HG03575 (cell line): ENCODE data around the gene ETV2.

Experiments
- ATAC-seq: cut with Tn5 transposase; IDR thresholded peaks from one replicate; pipeline ENCODE4 v1.9.1; 2021; ENCODE audit not compliant: unreplicated experiment, insufficient number of reproducible peaks, low FRiP score; ENCODE audit errors: extremely low read depth

The ETV2 gene

DNA sequence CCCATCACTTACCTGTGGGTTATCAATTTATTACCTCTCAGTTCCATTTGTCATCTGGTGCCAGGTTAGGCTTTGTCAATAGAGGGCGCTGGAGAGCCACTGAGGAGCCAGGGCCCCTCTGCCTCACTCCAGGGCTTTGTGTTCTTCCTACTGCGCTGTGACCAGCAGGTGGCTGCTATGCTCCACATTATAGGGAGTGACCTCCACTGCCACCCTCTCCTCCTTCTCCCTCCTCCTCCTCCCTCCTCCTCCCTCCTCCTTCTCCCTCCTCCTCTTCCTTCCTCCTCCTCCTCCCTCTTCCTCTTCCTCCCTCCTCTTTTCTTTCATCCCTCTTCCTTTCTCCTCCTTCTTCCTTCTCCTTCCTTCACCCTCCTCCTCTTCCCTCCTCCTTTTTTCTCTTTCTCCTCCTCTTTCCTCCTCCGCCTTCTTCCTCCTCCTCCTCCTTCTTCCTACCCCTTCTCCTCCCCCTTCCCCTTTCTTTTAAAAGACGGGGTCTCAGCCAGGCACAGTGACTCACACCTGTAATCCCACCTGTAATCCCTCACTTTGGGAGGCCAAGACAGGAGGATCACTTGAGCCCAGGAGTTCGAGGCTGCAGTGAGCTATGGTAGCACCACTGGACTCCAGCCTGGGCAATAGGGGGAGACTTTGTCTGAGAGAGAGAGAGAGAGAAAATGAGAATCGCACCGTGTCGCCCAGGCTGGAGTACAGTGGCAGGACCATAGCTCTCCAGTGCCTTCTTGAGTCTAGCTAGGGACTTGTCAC lies 52.5 kb downstream of the ETV2 start:
- ATAC-seq, result no peak
